AG20443 (cell line): ENCODE measurements around the gene AANAT.
A peak's percentile ranks its signal among the peaks of the same experiment; 100 is the strongest.

Source experiments
- DNase-seq: peaks from one replicate; pipeline ENCODE4 v3.0.0; 2012; ENCODE audit warnings: low spot score, mixed read lengths

AANAT gene

DNA sequence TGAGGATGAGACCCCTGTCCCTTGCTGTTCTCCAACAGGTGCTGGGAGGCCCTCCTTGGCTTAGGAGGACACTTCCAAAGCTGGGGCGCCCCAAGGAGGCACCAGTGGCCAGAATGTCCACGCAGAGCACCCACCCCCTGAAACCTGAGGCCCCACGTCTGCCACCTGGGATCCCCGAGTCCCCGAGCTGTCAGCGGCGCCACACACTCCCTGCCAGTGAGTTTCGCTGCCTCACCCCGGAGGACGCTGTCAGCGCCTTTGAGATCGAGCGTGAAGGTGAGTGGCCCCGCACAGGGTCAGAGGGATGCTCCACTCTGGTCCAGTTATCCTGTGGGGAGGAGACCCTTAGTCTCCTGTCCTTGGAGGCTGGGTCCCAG, 1.2 kb downstream of the AANAT start:
- DNase-seq, result no peak

DNA sequence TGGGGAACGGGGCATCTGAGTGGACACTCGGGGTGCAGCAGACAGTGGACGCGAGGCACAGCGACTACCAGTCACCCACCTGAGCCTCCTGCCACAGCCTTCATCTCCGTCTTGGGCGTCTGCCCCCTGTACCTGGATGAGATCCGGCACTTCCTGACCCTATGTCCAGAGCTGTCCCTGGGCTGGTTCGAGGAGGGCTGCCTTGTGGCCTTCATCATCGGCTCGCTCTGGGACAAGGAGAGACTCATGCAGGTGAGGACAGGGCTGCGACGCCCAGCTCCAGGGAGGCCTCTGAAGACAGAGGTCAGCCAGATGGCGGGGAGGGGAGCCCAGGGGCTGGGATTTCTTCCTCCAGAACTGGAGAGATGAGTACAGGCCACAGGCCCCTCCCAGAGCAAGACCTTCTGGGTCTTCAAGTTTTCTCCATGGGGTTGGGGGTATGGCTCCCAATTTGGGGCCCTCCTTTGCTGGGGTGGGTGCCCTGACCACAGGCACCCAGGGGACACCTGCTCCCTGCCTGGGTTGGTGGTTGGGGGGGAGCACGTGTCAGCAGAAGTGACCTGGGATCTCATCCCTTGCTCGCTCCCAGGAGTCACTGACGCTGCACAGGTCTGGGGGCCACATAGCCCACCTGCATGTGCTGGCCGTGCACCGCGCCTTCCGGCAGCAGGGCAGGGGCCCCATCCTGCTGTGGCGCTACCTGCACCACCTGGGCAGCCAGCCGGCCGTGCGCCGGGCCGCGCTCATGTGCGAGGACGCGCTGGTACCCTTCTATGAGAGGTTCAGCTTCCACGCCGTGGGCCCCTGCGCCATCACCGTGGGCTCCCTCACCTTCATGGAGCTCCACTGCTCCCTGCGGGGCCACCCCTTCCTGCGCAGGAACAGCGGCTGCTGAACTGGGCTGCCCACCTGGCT, 1.9 kb downstream of the AANAT start:
- DNase-seq, result no peak

DNA sequence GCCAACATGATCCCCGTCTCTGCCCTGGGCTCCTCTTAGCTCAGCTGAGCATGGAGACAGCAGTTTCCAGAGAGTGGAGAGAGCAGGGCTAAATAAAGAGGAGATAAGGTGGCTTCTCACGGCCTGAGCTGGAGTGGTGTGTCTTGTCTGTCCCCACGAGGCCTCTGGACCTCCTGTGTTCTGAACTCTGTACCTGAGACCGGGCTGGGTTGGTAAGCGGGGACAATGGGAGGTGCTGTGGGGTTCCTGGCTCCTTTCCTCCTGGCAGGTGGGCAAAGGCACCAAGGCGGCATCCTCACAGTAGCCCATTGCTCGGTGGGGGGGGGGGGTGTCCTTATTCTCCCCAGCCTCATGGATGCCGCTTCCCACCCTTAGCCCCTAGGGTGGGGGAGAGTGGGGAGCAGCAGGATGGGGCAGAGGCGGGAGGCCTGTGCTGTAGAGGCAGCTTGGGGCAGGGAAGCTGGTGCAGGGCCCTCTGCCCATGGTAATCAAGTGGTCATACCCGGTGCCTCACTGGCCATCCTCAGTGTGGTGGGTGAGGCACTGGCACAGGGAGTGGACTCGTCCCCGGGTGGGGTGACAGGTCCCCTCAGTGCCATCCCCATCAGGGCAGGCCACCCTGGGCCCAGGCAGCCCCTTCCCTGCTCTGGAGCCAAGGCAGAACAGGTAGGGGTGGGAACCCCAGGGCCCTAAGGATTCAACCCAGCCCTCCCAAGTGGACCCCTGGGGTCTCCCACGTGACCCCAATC, 2.8 kb downstream of the AANAT start:
- DNase-seq, result no peak

DNA sequence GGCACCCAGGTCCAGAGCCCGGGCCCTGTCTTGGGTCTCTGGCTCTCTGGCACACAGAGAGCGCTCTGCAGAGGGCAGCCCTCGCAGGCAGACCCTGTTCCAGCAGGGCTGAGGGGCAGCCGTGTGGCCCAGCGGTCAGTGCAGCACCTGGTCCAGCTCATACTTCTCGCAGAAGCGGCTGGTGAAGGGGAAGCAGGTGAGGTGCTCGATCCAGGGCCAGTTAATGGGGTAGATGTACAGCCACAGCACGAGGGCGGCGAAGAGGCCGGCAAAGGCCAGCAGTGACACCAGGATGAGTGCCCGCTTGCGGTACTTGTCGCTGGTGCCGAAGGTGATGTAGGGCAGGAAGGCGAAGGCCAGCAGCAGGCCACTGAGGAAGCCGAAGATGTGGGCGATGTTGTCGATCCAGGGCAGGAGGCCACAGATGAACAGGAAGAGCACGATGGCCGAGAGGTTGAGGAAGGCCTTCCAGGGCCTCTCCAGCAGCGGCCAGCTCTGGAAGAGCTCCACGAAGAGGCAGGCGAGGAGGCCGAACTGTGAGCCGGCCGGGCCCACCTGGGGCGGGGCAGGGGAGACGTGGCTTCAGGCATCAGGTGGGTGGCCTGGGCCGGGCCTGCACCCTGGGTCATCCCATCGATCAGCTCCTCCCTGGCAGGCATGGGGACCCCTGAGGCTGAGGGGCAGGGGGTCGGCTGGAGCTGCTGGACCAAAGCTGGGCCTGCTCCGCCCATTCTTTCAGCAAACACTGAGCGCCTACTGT, 4.3 kb downstream of the AANAT start:
- no peak for DNase-seq

DNA sequence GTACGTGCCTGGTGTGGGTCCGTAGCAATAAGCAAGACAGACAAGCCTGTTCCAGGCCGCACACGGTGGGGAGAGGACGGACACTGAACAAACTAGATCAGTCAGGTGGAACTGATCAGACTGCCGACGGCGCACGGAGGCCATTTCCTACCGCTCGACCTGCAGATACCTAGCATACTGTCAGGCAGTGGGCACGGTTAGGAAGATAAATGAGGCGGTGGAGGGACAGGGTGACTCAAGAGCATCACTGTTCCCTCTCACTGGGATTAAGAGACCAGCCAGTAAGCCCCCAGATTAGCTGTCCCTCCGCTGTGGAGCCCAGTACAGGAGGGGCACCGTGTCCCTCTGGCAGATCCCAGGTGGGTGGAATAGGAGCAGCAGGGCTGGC, 4.8 kb downstream of the AANAT start:
- no peak for DNase-seq

- no peak for DNase-seq
These were observed 5.3 kb downstream of the AANAT start for GRCh38 chr17:76472726-76473125.

DNA sequence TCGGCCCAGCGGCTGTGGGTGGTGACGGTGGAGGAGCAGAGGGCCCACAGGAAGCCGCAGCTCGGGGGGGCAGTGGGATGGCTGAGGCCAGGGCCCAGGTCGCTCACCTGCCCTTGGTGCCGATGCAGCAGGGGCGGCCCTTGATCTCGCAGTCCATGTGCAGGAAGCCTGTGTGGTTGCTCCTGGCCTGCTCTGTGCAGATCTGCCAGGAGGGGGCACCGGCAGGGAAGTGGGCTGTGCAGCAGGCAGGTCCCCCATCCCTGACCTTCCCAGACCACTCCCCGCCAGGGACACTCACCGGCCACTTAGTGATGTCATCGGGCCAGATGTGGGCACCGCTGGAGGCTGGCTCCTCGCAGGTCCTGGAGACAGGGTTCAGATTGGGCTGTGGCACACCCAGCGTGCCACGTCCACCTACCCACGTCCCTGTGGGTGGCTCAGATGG, 6.2 kb downstream of the AANAT start:
- peak; percentile 44 for DNase-seq

GRCh38 chr17:76474238-76474637, 6.8 kb downstream of the AANAT start:
- no peak for DNase-seq

DNA sequence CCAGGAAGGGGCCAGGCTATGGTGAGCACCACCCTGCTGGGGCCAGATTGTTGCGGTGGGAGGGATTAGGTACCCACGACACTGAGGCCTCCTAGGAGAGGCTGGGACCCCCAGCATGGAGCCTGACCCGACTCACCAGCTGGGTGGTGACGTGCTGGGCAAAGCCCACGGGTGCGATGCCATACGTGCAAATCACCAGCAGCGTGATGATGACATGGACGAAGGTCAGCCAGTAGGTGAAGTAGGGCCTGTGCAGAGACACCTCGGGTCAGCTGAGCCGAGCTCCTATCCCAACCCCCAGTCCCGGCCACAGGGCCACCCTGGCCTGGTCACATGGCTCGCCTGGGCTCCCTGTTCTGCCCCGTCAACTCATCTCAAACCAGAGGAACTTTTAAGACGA, 7.5 kb downstream of the AANAT start:
- DNase-seq, result no peak

DNA sequence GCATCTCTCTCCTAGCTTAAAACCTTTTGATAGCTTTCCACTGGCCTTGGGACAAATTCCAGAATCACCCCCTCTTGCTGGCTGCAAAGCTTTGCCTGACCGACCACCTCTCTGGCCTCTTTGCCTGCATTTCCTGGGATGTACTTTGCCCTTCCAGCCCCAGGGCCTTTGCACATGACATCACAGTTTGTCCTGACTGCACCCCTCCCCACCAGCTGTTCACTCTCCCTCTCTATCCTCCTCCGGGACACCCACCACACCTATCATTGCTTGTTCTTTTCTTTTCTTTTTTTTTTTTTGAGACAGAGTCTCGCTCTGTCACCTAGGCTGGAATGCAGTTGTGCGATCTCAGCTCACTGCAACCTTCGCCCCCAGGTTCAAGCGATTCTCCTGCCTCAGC, 7.9 kb downstream of the AANAT start:
- DNase-seq, result no peak

GRCh38 chr17:76476736-76477135, 9.3 kb downstream of the AANAT start:
- no peak for DNase-seq

GRCh38 chr17:76477576-76477975, 10.2 kb downstream of the AANAT start:
- DNase-seq, result no peak

- no peak for DNase-seq
These were observed 10.7 kb downstream of the AANAT start for GRCh38 chr17:76478097-76478496.

DNA sequence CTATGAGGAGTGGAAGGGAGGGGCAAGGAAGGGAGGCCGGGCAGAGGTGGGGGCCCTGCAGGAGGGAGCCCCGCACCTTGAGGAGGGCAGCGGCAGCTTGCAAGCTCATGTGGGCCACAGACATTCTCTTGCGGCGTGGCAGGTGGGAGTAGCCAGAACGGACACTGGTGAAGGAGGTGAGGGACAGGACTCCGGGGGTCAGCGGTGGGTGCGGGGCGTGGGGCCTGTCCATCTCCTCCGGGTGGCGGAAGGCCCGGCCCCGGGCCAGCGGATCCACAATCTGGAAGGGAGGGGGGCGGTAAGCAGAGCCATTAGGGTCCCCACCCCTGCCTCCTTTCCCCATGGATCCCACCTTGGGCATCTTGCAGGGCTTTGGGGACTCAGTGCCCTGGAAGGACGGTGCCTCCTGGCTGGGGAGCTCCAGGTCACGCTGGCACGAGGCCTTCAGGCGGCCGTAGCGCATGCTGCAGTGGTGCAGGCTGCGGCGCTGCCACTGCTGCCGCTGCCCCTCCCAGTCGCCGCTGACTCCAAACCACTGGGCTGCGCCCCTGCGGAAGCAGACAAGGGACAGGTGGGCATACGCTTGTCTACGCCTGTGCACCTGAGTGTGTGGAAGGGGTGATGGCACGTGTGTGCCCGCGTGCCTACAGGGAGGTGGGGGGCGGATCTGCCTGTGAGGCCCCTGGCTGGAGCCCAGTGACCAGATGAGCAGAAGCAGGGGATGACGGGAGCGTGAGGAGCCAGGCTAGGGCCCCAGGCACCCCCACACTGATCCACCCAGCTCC, 11.5 kb downstream of the AANAT start:
- no peak for DNase-seq

DNA sequence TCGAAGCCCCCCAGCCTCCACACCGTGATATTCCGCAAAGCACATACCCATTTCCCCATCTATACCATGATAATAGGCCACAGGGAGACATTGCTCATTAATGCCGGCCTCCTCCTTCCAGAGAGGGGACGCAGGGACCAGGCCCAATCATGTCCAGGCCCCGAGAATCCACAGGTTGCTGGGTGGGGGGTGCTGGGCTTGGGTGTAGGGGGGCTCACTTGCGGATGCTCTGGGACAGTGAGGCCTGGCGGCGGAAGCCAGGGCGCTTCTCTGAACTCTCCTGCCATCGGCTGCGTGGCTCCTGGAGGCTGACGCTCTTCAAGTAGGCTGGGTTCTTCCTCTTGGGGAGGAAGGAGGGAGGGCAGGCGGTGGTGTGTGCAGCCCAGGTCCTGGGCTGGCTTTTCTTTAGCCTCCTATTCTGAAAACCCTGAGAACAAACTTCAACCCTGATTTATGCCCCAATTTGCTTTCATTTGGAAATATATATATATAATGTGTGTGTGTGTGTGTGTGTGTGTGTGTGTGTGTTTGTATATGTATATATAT, 12.2 kb downstream of the AANAT start:
- no peak for DNase-seq

- no peak for DNase-seq
These were observed 13.2 kb downstream of the AANAT start for GRCh38 chr17:76480632-76481031.

DNA sequence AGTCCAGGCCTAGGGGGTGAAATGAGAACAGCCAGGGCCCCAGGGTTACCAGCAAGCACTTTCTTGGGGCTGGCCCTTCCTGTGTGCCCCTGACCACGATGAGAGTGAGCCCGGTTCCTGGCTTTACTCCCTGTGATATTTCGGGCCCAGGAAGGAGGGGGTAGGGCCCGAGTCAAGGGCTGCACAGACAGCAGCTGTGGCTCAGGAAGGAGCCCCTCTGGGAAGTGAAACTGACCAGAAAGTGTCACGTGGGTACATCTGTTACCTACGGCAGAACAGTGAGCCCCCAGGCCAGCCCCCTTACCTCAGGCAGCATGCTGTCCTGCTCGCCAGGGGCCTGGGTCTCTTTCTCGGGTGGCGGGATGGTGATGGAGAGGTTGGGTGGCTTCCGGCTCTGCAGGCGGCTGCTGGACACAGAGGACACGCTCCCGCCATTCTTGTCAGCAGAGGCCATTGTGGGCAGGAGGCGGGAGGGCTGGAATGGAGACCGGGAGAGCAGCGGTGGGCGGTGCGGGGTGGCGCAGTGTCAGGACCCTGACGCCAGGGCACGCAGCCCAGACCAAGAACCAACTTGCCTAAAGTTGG, 13.8 kb downstream of the AANAT start:
- DNase-seq, result no peak

GRCh38 chr17:76484228-76484725, 16.9 kb downstream of the AANAT start:
- DNase-seq, result no peak

- no peak for DNase-seq
These were observed 18.2 kb downstream of the AANAT start for GRCh38 chr17:76485569-76485968.

DNA sequence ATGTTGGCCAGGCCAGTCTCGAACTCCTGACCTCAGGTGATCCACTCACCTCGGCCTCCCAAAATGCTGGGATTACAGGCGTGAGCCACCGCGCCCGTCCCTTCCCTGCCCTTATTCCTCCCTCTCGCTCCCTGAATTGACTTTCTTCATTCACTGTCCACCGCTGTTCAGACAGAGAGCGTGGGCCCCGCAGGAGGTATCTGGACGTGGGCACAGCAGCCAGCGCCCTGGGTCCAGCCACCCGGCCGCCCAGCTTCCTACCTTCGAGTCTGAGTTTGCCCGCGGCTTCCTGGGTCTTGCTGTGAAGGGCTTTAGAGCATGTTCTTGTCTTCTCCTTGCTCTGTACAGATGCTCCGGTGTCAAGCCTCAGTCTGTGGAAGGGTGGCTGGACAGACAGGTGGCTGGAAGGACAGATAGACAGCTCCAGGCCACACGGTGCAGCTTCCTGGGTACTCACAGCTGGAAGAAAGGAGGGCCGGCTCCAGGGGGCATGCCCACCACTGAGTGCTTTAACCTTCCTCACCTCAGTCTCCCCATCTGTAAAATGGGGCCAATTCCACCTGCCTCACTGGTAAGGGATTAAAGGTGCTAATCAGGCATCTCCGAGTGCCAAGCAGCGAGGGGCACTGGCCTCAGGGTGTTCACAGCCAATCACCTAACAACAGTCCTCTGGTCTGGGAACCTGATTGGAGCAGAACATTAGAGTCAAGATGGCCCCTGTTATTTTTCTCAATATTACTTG, 20.2 kb downstream of the AANAT start:
- no peak for DNase-seq
